ENCODE results near the gene EPOP.

EPOP gene

DNA sequence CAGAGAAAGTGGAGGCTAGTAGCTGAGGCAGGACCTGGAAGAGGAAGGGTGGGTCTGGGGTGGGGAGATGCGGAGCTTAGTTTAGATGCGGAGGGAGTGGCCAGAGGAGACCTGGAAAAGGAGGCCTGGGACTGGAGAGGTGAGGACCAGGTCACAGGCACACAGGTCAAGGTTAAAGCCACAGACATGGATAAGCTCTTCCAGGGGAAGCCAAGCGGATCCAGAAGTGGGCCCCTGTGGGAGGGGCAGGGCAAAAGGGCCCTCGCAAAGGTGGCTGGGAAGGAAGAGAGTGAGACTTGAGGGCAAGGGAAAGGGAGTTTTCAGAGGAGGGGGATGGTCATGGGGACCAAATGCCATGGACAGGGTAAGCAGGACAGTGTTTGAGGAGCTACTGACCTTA, 16.4 kb upstream of the EPOP start:
- Histone ChIP-seq H2BK120ac (ENCODE audit: low read depth, low read length) (no peak overlapping the region), H3K9me3 (replicated peaks in 1 of 2; ENCODE audit: control insufficient read depth in 2 of 2, insufficient read depth in 1 of 2, low read depth in 1 of 2, low read length in 2 of 2) (no peaks in the 10 kb centered on the region), H3K14ac (ENCODE audit: low read length) (no peak overlapping the region), H2AFZ (ENCODE audit: low read length) (no peak overlapping the region), H3K27me3 (ENCODE audit: control insufficient read depth in 3 of 3, insufficient read depth in 3 of 3, low read depth in 1 of 3, low read length in 3 of 3) (no peaks in the 10 kb centered on the region), H3K4me3 (ENCODE audit: low read length in 2 of 2) (no peak overlapping the region), H4K8ac (ENCODE audit: low read depth, low read length) (no peak overlapping the region), H3K4me2 (ENCODE audit: insufficient read depth, low read length, poor library complexity, severe bottlenecking) (no peak overlapping the region), H2BK12ac (ENCODE audit: low read length) (no peak overlapping the region), H4K91ac (ENCODE audit: low read depth, low read length, poor library complexity) (no peak overlapping the region), H3K79me1 (ENCODE audit: low read depth, low read length) (no peaks in the 10 kb centered on the region), H3K4me1 (ENCODE audit: control insufficient read depth in 2 of 2, insufficient read depth in 1 of 2, low read depth in 1 of 2, low read length in 2 of 2) (peaks cover 5 to 9% of the 10 kb centered on the region in 2 donors), H3K27ac (replicated peaks; ENCODE audit: low read length) (no peak overlapping the region), H3K36me3 (replicated peaks in 1 of 2; ENCODE audit: control insufficient read depth in 2 of 2, insufficient read depth in 2 of 2, low read length in 2 of 2) (no peaks in the 10 kb centered on the region), H2BK5ac (ENCODE audit: low read length) (no peak overlapping the region), H2BK15ac (ENCODE audit: low read length) (no peak overlapping the region), H3K9ac (ENCODE audit: low read depth, low read length, poor library complexity) (no peak overlapping the region), H3K4ac (ENCODE audit: low read length) (no peak overlapping the region), H3K23ac (ENCODE audit: low read depth, low read length, poor library complexity) (no peak overlapping the region), H2AK5ac (ENCODE audit: low read depth, low read length) (no peak overlapping the region), H3K18ac (ENCODE audit: low read length) (no peak overlapping the region)
- no peak for DNase-seq (ENCODE audit: low spot score)
- no CpG with 5 or more reads among the region's 4 CpGs for WGBS, 2 donors (ENCODE audit: extremely low coverage in 2 of 2, insufficient read length in 2 of 2, insufficient replicate concordance in 1 of 2)

DNA sequence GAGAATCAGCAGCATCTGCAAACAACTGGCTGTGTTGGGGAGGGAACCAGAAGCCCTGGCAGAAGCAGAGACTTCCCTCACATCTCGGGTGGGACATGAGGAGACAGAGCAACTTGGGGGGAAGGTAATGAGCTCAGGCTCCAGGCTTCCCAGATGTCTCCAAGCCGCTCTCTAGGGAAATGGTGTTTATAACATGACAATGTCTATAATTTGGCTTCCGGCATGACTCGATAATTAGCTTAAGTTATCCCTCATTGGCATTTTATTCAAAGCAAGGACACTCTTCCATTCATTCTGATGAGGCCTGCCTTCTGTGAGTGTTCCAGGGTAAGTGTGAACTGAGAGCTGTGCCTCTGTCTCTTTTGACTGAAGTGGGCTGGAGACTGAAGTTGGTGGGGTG, 15.6 kb upstream of the EPOP start:
- Histone ChIP-seq H3K9me3 (replicated peaks in 1 of 2; ENCODE audit: control insufficient read depth in 2 of 2, insufficient read depth in 1 of 2, low read depth in 1 of 2, low read length in 2 of 2) (no peaks in the 10 kb centered on the region), H4K91ac (ENCODE audit: low read depth, low read length, poor library complexity) (no peak overlapping the region), H2BK5ac (ENCODE audit: low read length) (no peak overlapping the region), H3K9ac (ENCODE audit: low read depth, low read length, poor library complexity) (no peak overlapping the region), H2BK12ac (ENCODE audit: low read length) (no peak overlapping the region), H3K18ac (ENCODE audit: low read length) (no peak overlapping the region), H3K79me1 (ENCODE audit: low read depth, low read length) (no peaks in the 10 kb centered on the region), H2AFZ (ENCODE audit: low read length) (no peak overlapping the region), H2BK120ac (ENCODE audit: low read depth, low read length) (no peak overlapping the region), H3K4ac (ENCODE audit: low read length) (no peak overlapping the region), H3K23ac (ENCODE audit: low read depth, low read length, poor library complexity) (no peak overlapping the region), H3K4me3 (ENCODE audit: low read length in 2 of 2) (no peak overlapping the region), H3K27me3 (ENCODE audit: control insufficient read depth in 3 of 3, insufficient read depth in 3 of 3, low read depth in 1 of 3, low read length in 3 of 3) (no peaks in the 10 kb centered on the region), H3K4me1 (ENCODE audit: control insufficient read depth in 2 of 2, insufficient read depth in 1 of 2, low read depth in 1 of 2, low read length in 2 of 2) (peaks cover 5 to 9% of the 10 kb centered on the region in 2 donors), H3K14ac (ENCODE audit: low read length) (no peak overlapping the region), H2BK15ac (ENCODE audit: low read length) (no peak overlapping the region), H2AK5ac (ENCODE audit: low read depth, low read length) (no peak overlapping the region), H3K36me3 (replicated peaks in 1 of 2; ENCODE audit: control insufficient read depth in 2 of 2, insufficient read depth in 2 of 2, low read length in 2 of 2) (no peaks in the 10 kb centered on the region), H3K4me2 (ENCODE audit: insufficient read depth, low read length, poor library complexity, severe bottlenecking) (no peak overlapping the region), H3K27ac (replicated peaks; ENCODE audit: low read length) (no peak overlapping the region), H4K8ac (ENCODE audit: low read depth, low read length) (no peak overlapping the region)
- DNase-seq (ENCODE audit: low spot score), result no peak
- WGBS, 2 donors (ENCODE audit: extremely low coverage in 2 of 2, insufficient read length in 2 of 2, insufficient replicate concordance in 1 of 2), result no CpG with 5 or more reads among the region's 4 CpGs

DNA sequence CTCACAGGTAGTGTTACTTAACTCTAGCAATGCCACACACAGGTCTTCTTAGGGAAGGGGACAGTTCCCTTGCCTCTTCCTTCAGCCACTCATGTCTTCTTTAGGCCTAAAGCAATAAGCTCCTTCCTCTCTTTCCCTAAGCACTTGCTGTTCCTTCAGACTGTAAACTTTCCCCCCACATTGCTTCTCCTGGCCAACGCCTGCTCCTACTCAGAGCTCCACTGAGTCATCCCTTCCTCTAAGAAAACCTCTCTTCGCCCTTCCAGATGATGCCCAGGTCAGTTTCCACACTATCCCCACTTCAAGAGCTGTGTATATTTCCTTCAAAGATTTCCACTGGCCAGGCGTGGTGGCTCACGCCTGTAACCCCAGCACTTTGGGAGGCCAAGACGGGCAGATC, 12.5 kb upstream of the EPOP start:
- DNase-seq (ENCODE audit: low spot score), result no peak
- no peaks in the 10 kb centered on the region for H3K9me3 ChIP-seq (replicated peaks in 1 of 2; ENCODE audit: control insufficient read depth in 2 of 2, insufficient read depth in 1 of 2, low read depth in 1 of 2, low read length in 2 of 2)
- no peak overlapping the region for H4K8ac ChIP-seq (ENCODE audit: low read depth, low read length)
- WGBS, 2 donors (ENCODE audit: extremely low coverage in 2 of 2, insufficient read length in 2 of 2, insufficient replicate concordance in 1 of 2), result no CpG with 5 or more reads among the region's 5 CpGs
- H3K23ac ChIP-seq (ENCODE audit: low read depth, low read length, poor library complexity), result no peak overlapping the region
- no peak overlapping the region for H3K18ac ChIP-seq (ENCODE audit: low read length)
- no peak overlapping the region for H4K91ac ChIP-seq (ENCODE audit: low read depth, low read length, poor library complexity)
- H3K4me3 ChIP-seq (ENCODE audit: low read length in 2 of 2), result no peak overlapping the region
- no peaks in the 10 kb centered on the region for H3K4me1 ChIP-seq (ENCODE audit: control insufficient read depth in 2 of 2, insufficient read depth in 1 of 2, low read depth in 1 of 2, low read length in 2 of 2)
- no peak overlapping the region for H3K14ac ChIP-seq (ENCODE audit: low read length)
- no peak overlapping the region for H3K4me2 ChIP-seq (ENCODE audit: insufficient read depth, low read length, poor library complexity, severe bottlenecking)
- H2BK5ac ChIP-seq (ENCODE audit: low read length), result no peak overlapping the region
- H2AFZ ChIP-seq (ENCODE audit: low read length), result no peak overlapping the region
- H3K27ac ChIP-seq (replicated peaks; ENCODE audit: low read length), result no peak overlapping the region
- no peaks in the 10 kb centered on the region for H3K36me3 ChIP-seq (replicated peaks in 1 of 2; ENCODE audit: control insufficient read depth in 2 of 2, insufficient read depth in 2 of 2, low read length in 2 of 2)
- no peak overlapping the region for H2BK12ac ChIP-seq (ENCODE audit: low read length)
- no peaks in the 10 kb centered on the region for H3K79me1 ChIP-seq (ENCODE audit: low read depth, low read length)
- H2BK120ac ChIP-seq (ENCODE audit: low read depth, low read length), result no peak overlapping the region
- H2BK15ac ChIP-seq (ENCODE audit: low read length), result no peak overlapping the region
- H3K9ac ChIP-seq (ENCODE audit: low read depth, low read length, poor library complexity), result no peak overlapping the region
- H3K27me3 ChIP-seq (ENCODE audit: control insufficient read depth in 3 of 3, insufficient read depth in 3 of 3, low read depth in 1 of 3, low read length in 3 of 3), result no peaks in the 10 kb centered on the region
- H3K4ac ChIP-seq (ENCODE audit: low read length), result no peak overlapping the region
- no peak overlapping the region for H2AK5ac ChIP-seq (ENCODE audit: low read depth, low read length)

DNA sequence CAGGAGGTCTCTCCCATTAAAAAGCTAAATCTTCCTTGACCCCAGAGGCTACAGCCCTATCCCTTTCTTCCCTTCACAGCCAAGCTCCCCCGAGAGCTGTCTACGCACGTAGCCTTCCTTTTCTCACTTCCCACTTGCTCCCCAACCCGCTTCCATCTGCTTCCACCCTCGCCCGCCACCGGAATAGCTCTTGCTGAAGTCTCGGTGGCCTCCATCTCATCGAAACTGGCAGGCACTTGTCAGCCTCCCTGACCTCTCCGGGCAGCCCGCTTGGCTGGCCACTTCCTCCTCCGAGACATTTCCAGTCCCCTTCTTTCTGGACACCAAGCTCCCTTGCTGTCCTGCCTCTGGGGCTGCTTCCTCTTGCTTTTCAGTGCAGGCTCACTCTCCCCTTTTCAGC, 10.7 kb upstream of the EPOP start:
- no peak overlapping the region for H3K27ac ChIP-seq (replicated peaks; ENCODE audit: low read length)
- H2AFZ ChIP-seq (ENCODE audit: low read length), result peak overlapping the region; percentile 55
- H2BK15ac ChIP-seq (ENCODE audit: low read length), result no peak overlapping the region
- no peak for DNase-seq (ENCODE audit: low spot score)
- H3K79me1 ChIP-seq (ENCODE audit: low read depth, low read length), result no peaks in the 10 kb centered on the region
- H2BK5ac ChIP-seq (ENCODE audit: low read length), result no peak overlapping the region
- no peaks in the 10 kb centered on the region for H3K27me3 ChIP-seq (ENCODE audit: control insufficient read depth in 3 of 3, insufficient read depth in 3 of 3, low read depth in 1 of 3, low read length in 3 of 3)
- H3K9me3 ChIP-seq (replicated peaks in 1 of 2; ENCODE audit: control insufficient read depth in 2 of 2, insufficient read depth in 1 of 2, low read depth in 1 of 2, low read length in 2 of 2), result no peaks in the 10 kb centered on the region
- no peaks in the 10 kb centered on the region for H3K4me1 ChIP-seq (ENCODE audit: control insufficient read depth in 2 of 2, insufficient read depth in 1 of 2, low read depth in 1 of 2, low read length in 2 of 2)
- H2AK5ac ChIP-seq (ENCODE audit: low read depth, low read length), result no peak overlapping the region
- H3K23ac ChIP-seq (ENCODE audit: low read depth, low read length, poor library complexity), result peak overlapping the region; percentile 17
- no peaks in the 10 kb centered on the region for H3K36me3 ChIP-seq (replicated peaks in 1 of 2; ENCODE audit: control insufficient read depth in 2 of 2, insufficient read depth in 2 of 2, low read length in 2 of 2)
- no peak overlapping the region for H4K91ac ChIP-seq (ENCODE audit: low read depth, low read length, poor library complexity)
- H2BK12ac ChIP-seq (ENCODE audit: low read length), result no peak overlapping the region
- H3K4me2 ChIP-seq (ENCODE audit: insufficient read depth, low read length, poor library complexity, severe bottlenecking), result no peak overlapping the region
- no peak overlapping the region for H4K8ac ChIP-seq (ENCODE audit: low read depth, low read length)
- H3K9ac ChIP-seq (ENCODE audit: low read depth, low read length, poor library complexity), result no peak overlapping the region
- no peak overlapping the region for H2BK120ac ChIP-seq (ENCODE audit: low read depth, low read length)
- H3K14ac ChIP-seq (ENCODE audit: low read length), result no peak overlapping the region
- H3K4me3 ChIP-seq (ENCODE audit: low read length in 2 of 2), result no peak overlapping the region
- no peak overlapping the region for H3K18ac ChIP-seq (ENCODE audit: low read length)
- no CpG with 5 or more reads among the region's 12 CpGs for WGBS, 2 donors (ENCODE audit: extremely low coverage in 2 of 2, insufficient read length in 2 of 2, insufficient replicate concordance in 1 of 2)
- H3K4ac ChIP-seq (ENCODE audit: low read length), result no peak overlapping the region
